GM23248 (cell line): ENCODE measurements around the gene EGLN3. TPM values are rescaled to one million over a fixed set of nuclear protein-coding genes. Genes with fewer than 3 reads are reported as not detected.
A peak's percentile ranks its signal among the peaks of the same experiment; 100 is the strongest.

ENCODE experiments used
- DNase-seq: peaks from one replicate; pipeline ENCODE4 v3.0.0-alpha.2; 2015
- H2AFZ ChIP-seq: fragments of 200-600 bp; sonication (generic); 2 replicates; pipeline ENCODE4 v1.6.1; 2016; ENCODE audit warnings: antibody characterized with exemption
- H3F3A ChIP-seq: fragments of 200-600 bp; sonication (generic); 2 replicates; pipeline ENCODE4 v1.6.1; 2016; ENCODE audit warnings: mild to moderate bottlenecking, antibody characterized with exemption, mixed run types; ENCODE audit not compliant: insufficient read depth
- H3K27ac ChIP-seq: fragments of 200-600 bp; sonication (generic); 2 replicates; pipeline ENCODE4 v1.5.1; 2016; ENCODE audit warnings: mild to moderate bottlenecking
- H3K27me3 ChIP-seq: fragments of 200-600 bp; sonication (generic); replicated peaks from 2 replicates; pipeline ENCODE4 v1.6.1; 2016; ENCODE audit warnings: mild to moderate bottlenecking; ENCODE audit not compliant: insufficient read depth
- H3K36me3 ChIP-seq: fragments of 200-600 bp; sonication (generic); 2 replicates; pipeline ENCODE4 v1.6.1; 2016; ENCODE audit warnings: low read depth, mild to moderate bottlenecking
- H3K4me1 ChIP-seq: fragments of 200-600 bp; sonication (generic); 2 replicates; pipeline ENCODE4 v1.6.1; 2016; ENCODE audit warnings: mild to moderate bottlenecking; ENCODE audit not compliant: insufficient read depth
- H3K4me2 ChIP-seq: fragments of 200-600 bp; sonication (generic); one replicate; pipeline ENCODE4 v1.6.1; 2016; ENCODE audit warnings: mild to moderate bottlenecking; ENCODE audit not compliant: unreplicated experiment
- H3K4me3 ChIP-seq: fragments of 200-600 bp; sonication (generic); 2 replicates; pipeline ENCODE4 v1.5.1; 2016; ENCODE audit warnings: mild to moderate bottlenecking
- H3K79me2 ChIP-seq: fragments of 200-600 bp; sonication (generic); 2 replicates; pipeline ENCODE4 v1.6.1; 2016; ENCODE audit warnings: mild to moderate bottlenecking; ENCODE audit not compliant: insufficient read depth
- H3K9ac ChIP-seq: fragments of 200-600 bp; sonication (generic); 2 replicates; pipeline ENCODE4 v1.6.1; 2016; ENCODE audit warnings: mild to moderate bottlenecking
- H3K9me2 ChIP-seq: fragments of 200-600 bp; sonication (generic); 2 replicates; pipeline ENCODE4 v1.6.1; 2016; ENCODE audit warnings: mixed run types, mild to moderate bottlenecking, moderate library complexity; ENCODE audit not compliant: insufficient read depth
- H3K9me3 ChIP-seq: fragments of 200-600 bp; sonication (generic); one replicate; pipeline ENCODE4 v1.6.1; 2017; ENCODE audit warnings: low read depth
- H4K20me1 ChIP-seq: fragments of 200-600 bp; sonication (generic); 2 replicates; pipeline ENCODE4 v1.6.0; 2016; ENCODE audit not compliant: insufficient read depth
- EZH2 ChIP-seq: fragments of 200-600 bp; sonication (generic); IDR thresholded peaks from 2 replicates; pipeline ENCODE4 v1.6.1; 2018; ENCODE audit warnings: antibody characterized with exemption, mild to moderate bottlenecking; ENCODE audit not compliant: insufficient read depth, poor library complexity, severe bottlenecking
- EZH2phosphoT487 ChIP-seq: fragments of 200-600 bp; sonication (generic); IDR thresholded peaks from 2 replicates; pipeline ENCODE4 v1.6.1; 2018; ENCODE audit warnings: antibody characterized with exemption, moderate library complexity, mild to moderate bottlenecking, low read depth; ENCODE audit not compliant: insufficient read depth
- WGBS, 2 experiments: methylation state at CpG; one replicate each; pipeline ENCODE4 v1.1.6; 2015 to 2017; ENCODE audit warnings: low lambda C conversion rate in 2 of 2, low coverage in 1 of 2; ENCODE audit errors: missing lambda C conversion rate in 2 of 2; 5-methylcytosine and 5-hydroxymethylcytosine counted together
- in situ Hi-C: fragments of 300-500 bp; cut with MboI; formaldehyde crosslinking; loops from 2 replicates; pipeline ENCODE4 v1.15.0; 2020
- polyA plus RNA-seq: library from polyadenylated mRNA; unstranded; fragments of >200 nt; fragmentation: Nextera tagmentation; extraction: Ambion mirVana; gene quantifications from 2 replicates; pipeline ENCODE4 v1.2.1, GENCODE V29; 2016
- total RNA-seq: library from RNA; depleted of rRNA; stranded (reverse); fragments of >200 nt; shearing (Covaris generic); gene quantifications from 2 replicates; pipeline ENCODE4 v1.2.3, GENCODE V29; 2014

EGLN3 gene
- total and polyA plus RNA-seq, 2 experiments from 2014 or later: 0.11 to 0.22 TPM

DNA sequence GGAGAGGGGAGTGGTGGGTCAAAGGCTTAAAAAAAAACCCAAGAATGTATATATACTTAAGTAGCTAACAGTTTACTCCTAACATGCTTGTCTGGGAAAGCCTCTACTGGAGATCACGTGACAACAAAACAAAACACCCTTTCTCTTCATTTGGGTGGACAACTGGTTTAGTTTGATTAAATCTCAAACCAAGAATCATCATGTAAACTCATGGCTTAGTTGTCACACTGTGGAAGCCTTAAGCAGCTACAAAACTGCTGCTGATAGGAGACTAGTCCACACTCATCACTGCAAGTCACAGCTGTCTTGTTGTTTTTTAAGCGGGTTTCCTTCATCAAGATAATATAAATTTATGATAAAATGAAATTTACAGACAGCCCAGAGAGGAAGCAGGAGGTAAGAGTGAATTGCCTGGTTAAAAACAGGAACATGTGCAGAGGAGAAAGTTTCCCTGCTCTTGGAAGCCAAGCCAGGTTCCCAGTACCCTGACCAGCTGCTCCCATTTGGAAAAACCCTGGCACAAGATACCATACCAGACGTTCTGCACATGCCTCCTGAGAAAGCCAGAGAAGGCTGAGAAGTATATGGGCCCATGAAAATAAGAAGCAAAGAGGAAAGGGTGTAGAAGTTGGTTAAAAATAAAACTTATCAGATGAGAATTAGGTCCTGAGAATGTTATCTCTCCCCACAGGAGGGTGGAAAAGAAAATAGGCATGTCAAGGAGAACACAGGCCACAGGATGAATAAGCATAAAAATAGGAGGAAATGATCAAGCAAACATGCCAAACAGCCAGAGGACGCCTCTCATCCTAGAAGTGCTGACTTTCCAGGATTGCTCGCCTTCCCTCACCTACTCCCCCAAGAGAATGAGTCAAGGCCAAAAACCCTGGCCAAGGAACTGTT lies 34.0 kb downstream of the EGLN3 start:
- peaks cover 3% of the 10 kb centered on the region; the same call in 1 of the 2 replicates for H3F3A ChIP-seq
- peaks cover 13% of the 10 kb centered on the region for H3K4me1 ChIP-seq
- H3K9ac ChIP-seq: no peak overlapping the region
- 47% methylated on average over 5 of the region's 5 CpGs for WGBS, 2 experiments
- H3K4me3 ChIP-seq: no peak overlapping the region
- in situ Hi-C loops: no loop called here
- no peaks in the 10 kb centered on the region for H3K79me2 ChIP-seq
- TF ChIP-seq EZH2 (no peak), EZH2phosphoT487 (no peak)
- no peak overlapping the region for H2AFZ ChIP-seq
- no peaks in the 10 kb centered on the region for H4K20me1 ChIP-seq
- H3K9me2 ChIP-seq: no peaks in the 10 kb centered on the region
- no peaks in the 10 kb centered on the region; the same call in 1 of the 2 replicates for H3K27me3 ChIP-seq
- DNase-seq: peak; percentile 49
- H3K9me3 ChIP-seq: no peaks in the 10 kb centered on the region
- no peaks in the 10 kb centered on the region for H3K36me3 ChIP-seq
- H3K27ac ChIP-seq: no peak overlapping the region
- no peak overlapping the region for H3K4me2 ChIP-seq

DNA sequence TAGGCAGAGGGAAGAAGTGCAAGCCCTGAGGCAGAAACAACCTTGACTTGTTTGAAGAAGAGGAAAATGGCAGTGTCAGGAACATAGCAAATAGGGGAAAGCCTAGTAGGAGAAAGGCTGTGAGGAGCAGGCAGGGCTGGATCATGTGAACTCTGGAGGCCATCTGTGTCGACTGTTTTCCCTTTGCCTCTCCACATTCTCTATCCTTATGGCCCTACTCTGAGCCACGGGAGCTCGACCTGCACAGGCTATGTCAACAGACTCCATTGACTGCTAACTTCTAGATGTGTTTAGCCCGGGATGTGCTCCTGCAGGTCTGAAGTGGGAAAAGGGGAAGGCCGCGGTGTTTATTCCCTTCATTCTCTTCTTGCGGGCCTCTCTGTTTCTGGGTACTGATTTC lies 35.2 kb downstream of the EGLN3 start:
- H3K4me1 ChIP-seq: peaks cover 13% of the 10 kb centered on the region

DNA sequence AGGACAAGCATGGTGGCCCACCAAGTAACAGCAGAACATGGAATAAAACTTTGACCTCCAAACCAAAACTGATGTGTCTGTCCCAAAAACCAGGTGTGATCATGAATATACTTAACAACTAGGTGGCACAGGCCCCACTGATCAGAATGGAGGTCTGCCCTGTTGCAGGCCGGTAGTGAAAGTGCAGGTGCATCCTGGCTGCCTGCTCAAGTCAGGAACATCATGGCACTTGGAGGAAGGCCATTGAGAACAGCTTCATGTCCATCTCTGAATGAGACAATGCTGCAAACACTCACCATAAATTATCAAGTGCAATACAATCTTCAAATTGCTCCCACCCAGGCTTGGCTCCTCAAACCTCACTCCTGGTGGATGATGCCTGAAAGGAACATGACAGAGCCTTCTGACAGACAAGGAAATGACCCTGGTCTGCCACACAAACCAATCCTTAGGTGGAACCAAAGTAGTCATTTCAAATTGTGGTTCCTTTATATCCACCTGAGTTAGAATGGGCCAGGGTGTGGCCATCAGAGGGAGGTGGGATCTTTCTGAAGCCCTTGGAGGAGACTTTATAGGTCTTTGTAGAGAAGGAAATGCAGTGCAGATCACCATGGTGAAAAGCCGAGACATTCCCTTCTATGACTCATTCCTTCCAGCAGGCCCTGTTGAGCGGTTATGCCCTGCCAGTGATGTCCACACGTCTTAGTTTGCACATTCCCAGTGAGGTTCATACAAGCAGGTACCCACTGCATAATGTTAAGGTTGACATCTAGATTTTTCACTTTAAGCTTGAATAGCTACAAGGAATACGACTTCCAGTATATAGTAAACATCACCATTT lies 36.0 kb downstream of the EGLN3 start:
- in situ Hi-C loops: no loop called here
- Histone ChIP-seq H3K4me2 (no peak overlapping the region), H2AFZ (no peak overlapping the region), H3K9me2 (no peaks in the 10 kb centered on the region), H3K4me1 (peaks cover 13% of the 10 kb centered on the region), H3K27me3 (peaks cover 3% of the 10 kb centered on the region; the same call in 1 of the 2 replicates), H3K79me2 (no peaks in the 10 kb centered on the region), H3K9me3 (no peaks in the 10 kb centered on the region), H3K9ac (no peak overlapping the region), H3K27ac (no peak overlapping the region), H3K36me3 (no peaks in the 10 kb centered on the region), H3F3A (peaks cover 3% of the 10 kb centered on the region; the same call in 1 of the 2 replicates), H4K20me1 (no peaks in the 10 kb centered on the region), H3K4me3 (no peak overlapping the region)
- no peak for TF ChIP-seq EZH2phosphoT487
- TF ChIP-seq EZH2: no peak
- 34 to 36% methylated on average over 5 of the region's 5 CpGs for WGBS, 2 experiments
- DNase-seq: peak; percentile 84

More for the DNA sequence above, 35.2 kb downstream of the EGLN3 start:
- H3K4me3 ChIP-seq: no peak overlapping the region
- H3K79me2 ChIP-seq: no peaks in the 10 kb centered on the region
- no peaks in the 10 kb centered on the region for H3K9me2 ChIP-seq
- H3K27ac ChIP-seq: no peak overlapping the region
- H3K36me3 ChIP-seq: no peaks in the 10 kb centered on the region
- in situ Hi-C loops: no loop called here
- no peak overlapping the region for H3K4me2 ChIP-seq
- no peaks in the 10 kb centered on the region for H4K20me1 ChIP-seq
- H3F3A ChIP-seq: peaks cover 3% of the 10 kb centered on the region; the same call in 1 of the 2 replicates
- no peaks in the 10 kb centered on the region for H3K9me3 ChIP-seq
- H3K27me3 ChIP-seq: peaks cover 3% of the 10 kb centered on the region; the same call in 1 of the 2 replicates
- H2AFZ ChIP-seq: no peak overlapping the region
- TF ChIP-seq EZH2 (no peak), EZH2phosphoT487 (no peak)
- H3K9ac ChIP-seq: no peak overlapping the region
- no peak for DNase-seq
- WGBS, 2 experiments: 75 to 83% methylated on average over 7 of the region's 7 CpGs

DNA sequence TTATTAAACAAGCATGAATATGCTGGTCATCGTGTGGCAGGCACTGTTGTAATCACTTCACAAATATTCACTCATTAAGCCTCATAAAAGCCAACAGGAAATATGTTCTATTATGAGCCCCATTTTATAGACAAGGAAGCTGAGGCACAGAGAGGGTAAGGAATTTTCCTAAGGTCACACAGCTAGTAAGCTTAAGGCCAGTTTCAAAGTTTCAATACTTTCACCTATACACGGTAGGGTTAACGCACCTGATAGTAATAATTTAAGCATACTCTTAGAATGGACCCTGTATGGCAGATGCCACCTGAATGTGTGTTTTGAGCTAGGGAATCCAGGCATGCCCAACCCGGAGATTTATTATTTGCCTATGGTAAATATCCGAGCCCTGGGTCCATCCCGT lies 39.8 kb downstream of the EGLN3 start:
- 72 to 80% methylated on average over 6 of the region's 6 CpGs for WGBS, 2 experiments
- DNase-seq: no peak
- no peaks in the 10 kb centered on the region for H4K20me1 ChIP-seq
- no peak overlapping the region for H3K4me3 ChIP-seq
- H2AFZ ChIP-seq: no peak overlapping the region
- peaks cover 19% of the 10 kb centered on the region; the same call in 1 of the 2 replicates for H3K27me3 ChIP-seq
- peaks cover 7% of the 10 kb centered on the region for H3K4me1 ChIP-seq
- no peaks in the 10 kb centered on the region for H3K79me2 ChIP-seq
- no peak overlapping the region for H3K9ac ChIP-seq
- no peaks in the 10 kb centered on the region for H3K9me2 ChIP-seq
- no peaks in the 10 kb centered on the region for H3K36me3 ChIP-seq
- in situ Hi-C loops: no loop called here
- no peak overlapping the region for H3K4me2 ChIP-seq
- H3K27ac ChIP-seq: no peak overlapping the region
- TF ChIP-seq EZH2phosphoT487 (no peak), EZH2 (no peak)
- no peaks in the 10 kb centered on the region for H3K9me3 ChIP-seq
- H3F3A ChIP-seq: no peaks in the 10 kb centered on the region
